TTC549 (cell line): ENCODE results near the gene COASY.
"Not testable (repeated sequence)": the region's sequence is repeated elsewhere in the genome, so short reads cannot be mapped to it uniquely, and the experiment has no call there.

Source experiments
- FAIRE-seq: peaks from 2 replicates; lab custom pipeline; 2012; peaks lifted over from hg19 to GRCh38; lab: Jason Lieb, UNC

The COASY gene

GRCh38 chr17:42553161-42553818 is 8.7 kb upstream of the COASY start:
- FAIRE-seq = no peak

GRCh38 chr17:42553866-42554249 is 8.1 kb upstream of the COASY start:
- FAIRE-seq = no peak

GRCh38 chr17:42554250-42555121 is 7.5 kb upstream of the COASY start:
- FAIRE-seq = no peak

- FAIRE-seq = no peak
These were observed 6.8 kb upstream of the COASY start for GRCh38 chr17:42555122-42555622.

GRCh38 chr17:42555961-42556617 is 5.9 kb upstream of the COASY start:
- not testable (repeated sequence) for FAIRE-seq

- FAIRE-seq = no peak
These were observed 2.9 kb upstream of the COASY start for GRCh38 chr17:42559075-42559474.

- FAIRE-seq = no peak
These were observed 1.7 kb upstream of the COASY start for GRCh38 chr17:42560246-42560645.

- FAIRE-seq = no peak
These were observed 617 bp downstream of the COASY start for GRCh38 chr17:42562388-42563142.

GRCh38 chr17:42563143-42563509 is 1.2 kb downstream of the COASY start:
- FAIRE-seq = no peak

- no peak for FAIRE-seq
These were observed 1.6 kb downstream of the COASY start for GRCh38 chr17:42563543-42563942.

GRCh38 chr17:42563950-42564349 is 2.0 kb downstream of the COASY start:
- FAIRE-seq = no peak

- no peak for FAIRE-seq
These were observed 3.0 kb downstream of the COASY start for GRCh38 chr17:42564815-42565522.

- FAIRE-seq = no peak
These were observed 3.7 kb downstream of the COASY start for GRCh38 chr17:42565523-42566214.

GRCh38 chr17:42566215-42566882 is 4.4 kb downstream of the COASY start:
- no peak for FAIRE-seq

GRCh38 chr17:42566883-42567573 is 5.1 kb downstream of the COASY start, which contains the start of gene MLX:
Gene MLX (plus strand): TSS chr17:42567100. CDS start chr17:42567125, 25 bp downstream.
- no peak for FAIRE-seq

GRCh38 chr17:42568341-42569111 is 6.6 kb downstream of the COASY start:
- no peak for FAIRE-seq

- no peak for FAIRE-seq
These were observed 9.7 kb downstream of the COASY start for GRCh38 chr17:42571435-42572225.

GRCh38 chr17:42573095-42573494 is 11.1 kb downstream of the COASY start:
- no peak for FAIRE-seq
